AG09309 (cell line): ENCODE data around the gene DUSP16.

ENCODE experiments used
- DNase-seq: peaks from one replicate; pipeline ENCODE4 v3.0.0-alpha.2; 2010; ENCODE audit warnings: low read depth
- H3K4me3 ChIP-seq: 2 replicates; pipeline ENCODE4 v1.5.1; 2011; ENCODE audit warnings: mild to moderate bottlenecking, low read depth, low read length, moderate library complexity; ENCODE audit not compliant: control insufficient read depth
- CTCF ChIP-seq: IDR thresholded peaks from 2 replicates; pipeline ENCODE4 v1.5.1; 2011; ENCODE audit warnings: mild to moderate bottlenecking, low read depth, low read length, inconsistent platforms; ENCODE audit not compliant: insufficient read depth, control insufficient read depth; ENCODE audit errors: missing control alignments

The DUSP16 gene

GRCh38 chr12:12488823-12489550 lies 73.7 kb downstream of the DUSP16 start:
- TF ChIP-seq CTCF = no peak
- no peak for DNase-seq
- H3K4me3 ChIP-seq = no peak overlapping the region

GRCh38 chr12:12488296-12488695 lies 74.4 kb downstream of the DUSP16 start:
- no peak overlapping the region for H3K4me3 ChIP-seq
- no peak for TF ChIP-seq CTCF
- DNase-seq = no peak

- DNase-seq = no peak
- no peak overlapping the region for H3K4me3 ChIP-seq
- no peak for TF ChIP-seq CTCF
Observed at GRCh38 chr12:12487490-12487889, 75.2 kb downstream of the DUSP16 start.

GRCh38 chr12:12486661-12487240 lies 75.9 kb downstream of the DUSP16 start:
- DNase-seq = no peak
- no peak for TF ChIP-seq CTCF

GRCh38 chr12:12483438-12483837 lies 79.2 kb downstream of the DUSP16 start:
- no peak for DNase-seq
- TF ChIP-seq CTCF = no peak
- no peak overlapping the region for H3K4me3 ChIP-seq

More at GRCh38 chr12:12486661-12487240, 75.9 kb downstream of the DUSP16 start:
- no peak overlapping the region for H3K4me3 ChIP-seq

GRCh38 chr12:12482959-12483358 lies 79.7 kb downstream of the DUSP16 start:
- DNase-seq = no peak

More at GRCh38 chr12:12482959-12483358, 79.7 kb downstream of the DUSP16 start:
- no peak for TF ChIP-seq CTCF
- H3K4me3 ChIP-seq = no peak overlapping the region
